Testis (tissue), 5 donors: Measurements from ENCODE around the gene CACYBP. TPM values are rescaled to one million over a fixed set of nuclear protein-coding genes. Genes with fewer than 3 reads are reported as not detected.
A peak's percentile ranks its signal among the peaks of the same experiment; 100 is the strongest.

Experiments
- DNase-seq: peaks from one replicate; pipeline ENCODE4 v3.0.0-alpha.2; 2019
- H3K27ac ChIP-seq, 2 donors: fragments of 200-600 bp; sonication (generic); one replicate each; pipeline ENCODE4 v1.5.1; 2019
- H3K27me3 ChIP-seq: fragments of 200-600 bp; sonication (generic); one replicate; pipeline ENCODE4 v1.5.1; 2019
- H3K36me3 ChIP-seq: fragments of 200-600 bp; sonication (generic); one replicate; pipeline ENCODE4 v1.5.1; 2017; ENCODE audit warnings: low read depth; ENCODE audit errors: missing control alignments
- H3K4me1 ChIP-seq: fragments of 200-600 bp; sonication (generic); one replicate; pipeline ENCODE4 v1.5.1; 2019
- H3K4me3 ChIP-seq, 2 donors: fragments of 200-600 bp; sonication (generic); one replicate each; pipeline ENCODE4 v1.5.1; 2017 to 2019
- H3K9me3 ChIP-seq: fragments of 200-600 bp; sonication (generic); one replicate; pipeline ENCODE4 v1.5.1; 2017
- CTCF ChIP-seq, 3 experiments: fragments of 450-650 bp in 2 of 3; fragments of 200-600 bp in 1 of 3; sonication (generic) in 1 of 3; IDR thresholded peaks; one replicate each; pipeline ENCODE4 v1.5.1; 2016 to 2019; ENCODE audit warnings: antibody characterized with exemption in 3 of 3, mild to moderate bottlenecking in 2 of 3, moderate library complexity in 1 of 3
- POLR2A ChIP-seq: fragments of 450-650 bp; IDR thresholded peaks from one replicate; pipeline ENCODE4 v1.6.1; 2017; ENCODE audit warnings: antibody characterized with exemption, mild to moderate bottlenecking, moderate library complexity
- WGBS, 2 donors: methylation state at CpG; one replicate each; pipeline ENCODE4 v1.1.5; 2018; 5-methylcytosine and 5-hydroxymethylcytosine counted together
- intact Hi-C: fragments of 100-400 bp; cut with DNase I; formaldehyde crosslinking; loops from one replicate; pipeline ENCODE4 v1.15.1; 2023; ENCODE audit warnings: low total_unique reads
- long read RNA-seq, 2 donors: transcript quantifications; one replicate each; lab custom pipeline, GENCODE V29; 2026
- polyA plus RNA-seq: library from polyadenylated mRNA; stranded (reverse); fragments of 350-450 nt; fragmentation: Illumina TruSeq; extraction: RNeasy Lipid Tissue Mini Kit (QIAGEN cat#74804); gene quantifications from one replicate; pipeline ENCODE4 v1.2.3, GENCODE V29; 2014; ENCODE audit warnings: low read depth, low replicate concordance; ENCODE audit not compliant: insufficient read depth
- total RNA-seq, 2 donors: library from RNA; depleted of rRNA; stranded (reverse); fragments of >200 nt; gene quantifications; one replicate each; pipeline ENCODE4 v1.2.3, GENCODE V29; 2016

CACYBP gene, protein sequence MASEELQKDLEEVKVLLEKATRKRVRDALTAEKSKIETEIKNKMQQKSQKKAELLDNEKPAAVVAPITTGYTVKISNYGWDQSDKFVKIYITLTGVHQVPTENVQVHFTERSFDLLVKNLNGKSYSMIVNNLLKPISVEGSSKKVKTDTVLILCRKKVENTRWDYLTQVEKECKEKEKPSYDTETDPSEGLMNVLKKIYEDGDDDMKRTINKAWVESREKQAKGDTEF
- total RNA-seq: 100 to 1,000 TPM in 1 of 2 donors, 10 to 100 TPM in 1; 74.4 to 120 TPM
- polyA plus RNA-seq: 121 TPM
- long read RNA-seq, donor 1, transcript CACYBP-201 (6 exons, 2,766 nt): major isoform, 48 of 229 reads
- long read RNA-seq, donor 1, transcript CACYBP-208 (2 exons, 688 nt): minor isoform, 5 of 229 reads
- long read RNA-seq, donor 1, transcript CACYBP-207 (5 exons, 804 nt): minor isoform, 7 of 229 reads
- long read RNA-seq, donor 1, partial matches to known transcripts: 36 of 229 reads
- long read RNA-seq, donor 1, other reads (novel, unspliced or antisense): 131 of 229 reads
- long read RNA-seq, donor 2, transcript CACYBP-201 (6 exons, 2,766 nt): major isoform, 43 of 63 reads
- long read RNA-seq, donor 2, transcript CACYBP-207 (5 exons, 804 nt): minor isoform, 5 of 63 reads
- long read RNA-seq, donor 2, partial matches to known transcripts: 0 of 63 reads
- long read RNA-seq, donor 2, other reads (novel, unspliced or antisense): 9 of 63 reads

- peak; percentile 43 for DNase-seq
Measured at GRCh38 chr1:174999936-175000696, at the start of gene CACYBP. Gene CACYBP, plus strand, starts transcription at chr1:174999947. Its CDS starts 234 bp downstream, at chr1:175000181.

GRCh38 chr1:174953285-174954072, 46.3 kb upstream of the CACYBP start:
- WGBS, 2 donors: 41 to 54% methylated on average over 11 of the region's 11 CpGs
- H3K4me1 ChIP-seq: no peaks in the 10 kb centered on the region
- no peaks in the 10 kb centered on the region for H3K36me3 ChIP-seq
- DNase-seq: no peak
- no peaks in the 10 kb centered on the region for H3K9me3 ChIP-seq
- no peaks in the 10 kb centered on the region for H3K27me3 ChIP-seq
- intact Hi-C loops: no loop called here
- TF ChIP-seq CTCF (IDR thresholded peaks at IDR 0.05): no peak
- TF ChIP-seq POLR2A: no peak
- no peak overlapping the region for H3K27ac ChIP-seq
- H3K4me3 ChIP-seq: no peak overlapping the region

More at GRCh38 chr1:174999936-175000696, at the start of gene CACYBP:
- Histone ChIP-seq H3K4me3 (peak within 1 kb of the TSS; percentile 83 to 94), H3K36me3 (no peaks in the 10 kb centered on the region), H3K27me3 (no peaks in the 10 kb centered on the region), H3K4me1 (peaks cover 5% of the 10 kb centered on the region), H3K9me3 (no peaks in the 10 kb centered on the region), H3K27ac (peak within 1 kb of the TSS; percentile 95 to 98)
- peak; percentile 21 for TF ChIP-seq POLR2A
- TF ChIP-seq CTCF (IDR thresholded peaks at IDR 0.05): no peak
- intact Hi-C loops: no loop called here
- 1% methylated on average over 17 to 70 of the region's 71 CpGs for WGBS, 2 donors

GRCh38 chr1:174954073-174954460, 45.7 kb upstream of the CACYBP start:
- no peaks in the 10 kb centered on the region for H3K36me3 ChIP-seq
- H3K4me3 ChIP-seq: no peak overlapping the region
- no peaks in the 10 kb centered on the region for H3K9me3 ChIP-seq
- TF ChIP-seq CTCF (IDR thresholded peaks at IDR 0.05) (no peak), POLR2A (no peak)
- H3K27ac ChIP-seq: no peak overlapping the region
- no peaks in the 10 kb centered on the region for H3K27me3 ChIP-seq
- DNase-seq: no peak
- intact Hi-C loops: no loop called here
- no peaks in the 10 kb centered on the region for H3K4me1 ChIP-seq
